ENCODE measurements around the gene PLEKHA3. TPM values are rescaled to one million over a fixed set of nuclear protein-coding genes. Genes with fewer than 3 reads are reported as not detected.

PLEKHA3 gene
- total and polyA plus RNA-seq, 2 experiments from 2014 or later, result 8.8 to 15.2 TPM

DNA sequence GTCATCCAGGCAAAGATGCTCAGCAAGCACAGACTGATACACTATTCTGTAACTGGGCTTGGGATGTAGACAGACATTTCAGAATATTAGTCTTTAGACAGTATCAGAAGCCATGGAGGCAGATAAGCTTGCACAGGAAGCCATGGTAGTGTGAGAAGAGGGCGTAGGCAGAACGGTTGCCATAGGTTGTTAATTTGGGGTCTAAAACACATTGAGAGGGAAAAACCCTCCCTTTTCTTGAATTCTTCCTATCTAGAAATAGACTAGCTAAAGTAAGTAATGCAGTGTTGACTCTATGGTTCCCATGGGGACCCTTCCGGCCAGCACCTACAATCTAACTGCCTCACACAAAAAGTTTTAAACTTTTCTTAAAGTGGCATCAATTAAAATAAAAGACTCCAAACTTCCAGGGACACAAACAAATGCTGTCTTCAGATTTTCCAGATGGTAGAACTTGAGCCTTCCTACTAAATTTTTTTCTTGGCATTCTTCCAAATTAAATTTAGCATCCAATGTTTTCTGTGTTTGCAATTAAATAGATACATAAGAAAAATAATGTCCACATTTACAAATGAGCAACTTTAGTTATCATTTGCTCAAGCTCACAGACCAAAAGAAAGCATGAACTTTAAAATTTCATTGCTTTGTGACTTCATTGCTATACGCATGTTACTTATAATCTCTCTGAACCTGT is 31.1 kb upstream of the PLEKHA3 start:
- DNase-seq (ENCODE audit: low spot score), result no peak
- Histone ChIP-seq H4K20me1 (replicated peaks; ENCODE audit: insufficient read depth) (peaks cover 7% of the 10 kb centered on the region), H3K36me3 (ENCODE audit: insufficient read depth) (peaks cover 29% of the 10 kb centered on the region; the same call in 1 of the 2 replicates), H3K27me3 (ENCODE audit: insufficient read depth) (no peaks in the 10 kb centered on the region), H3K9me2 (ENCODE audit: insufficient read depth) (no peaks in the 10 kb centered on the region), H3K79me2 (replicated peaks; ENCODE audit: insufficient read depth) (peaks cover 31% of the 10 kb centered on the region), H2AFZ (no peak overlapping the region), H3K27ac (ENCODE audit: low read depth) (no peak overlapping the region), H3F3A (replicated peaks; ENCODE audit: low read depth) (0 out of 2 replicates have a peak, but pooled peaks cover 4% of the 10 kb centered on the region), H3K4me2 (peak overlapping the region; percentile 92), H3K4me1 (ENCODE audit: insufficient read depth) (peaks cover 9% of the 10 kb centered on the region), H3K4me3 (peak overlapping the region; percentile 80)
- Mint-ChIP-seq H3K4me3 (peak overlapping the region; percentile 87), H3K4me1 (peaks cover 18% of the 10 kb centered on the region), H3K36me3 (ENCODE audit: low read depth) (peaks cover 43% of the 10 kb centered on the region), H3K9me3 (no peaks in the 10 kb centered on the region), H3K27ac (no peak overlapping the region), H3K27me3 (ENCODE audit: insufficient read depth, low read depth, poor library complexity) (peaks cover 7% of the 10 kb centered on the region)
- no peak for ATAC-seq
- TF ChIP-seq, protein P1, sequence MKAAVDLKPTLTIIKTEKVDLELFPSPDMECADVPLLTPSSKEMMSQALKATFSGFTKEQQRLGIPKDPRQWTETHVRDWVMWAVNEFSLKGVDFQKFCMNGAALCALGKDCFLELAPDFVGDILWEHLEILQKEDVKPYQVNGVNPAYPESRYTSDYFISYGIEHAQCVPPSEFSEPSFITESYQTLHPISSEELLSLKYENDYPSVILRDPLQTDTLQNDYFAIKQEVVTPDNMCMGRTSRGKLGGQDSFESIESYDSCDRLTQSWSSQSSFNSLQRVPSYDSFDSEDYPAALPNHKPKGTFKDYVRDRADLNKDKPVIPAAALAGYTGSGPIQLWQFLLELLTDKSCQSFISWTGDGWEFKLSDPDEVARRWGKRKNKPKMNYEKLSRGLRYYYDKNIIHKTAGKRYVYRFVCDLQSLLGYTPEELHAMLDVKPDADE (IDR thresholded peaks at IDR 0.05), result no peak
- TF ChIP-seq ZNF114 (CRISPR knock-in tag; IDR thresholded peaks at IDR 0.05) (no peak), CREB1 (CRISPR knock-in tag; IDR thresholded peaks at IDR 0.05; ENCODE audit: low read depth) (no peak)

DNA sequence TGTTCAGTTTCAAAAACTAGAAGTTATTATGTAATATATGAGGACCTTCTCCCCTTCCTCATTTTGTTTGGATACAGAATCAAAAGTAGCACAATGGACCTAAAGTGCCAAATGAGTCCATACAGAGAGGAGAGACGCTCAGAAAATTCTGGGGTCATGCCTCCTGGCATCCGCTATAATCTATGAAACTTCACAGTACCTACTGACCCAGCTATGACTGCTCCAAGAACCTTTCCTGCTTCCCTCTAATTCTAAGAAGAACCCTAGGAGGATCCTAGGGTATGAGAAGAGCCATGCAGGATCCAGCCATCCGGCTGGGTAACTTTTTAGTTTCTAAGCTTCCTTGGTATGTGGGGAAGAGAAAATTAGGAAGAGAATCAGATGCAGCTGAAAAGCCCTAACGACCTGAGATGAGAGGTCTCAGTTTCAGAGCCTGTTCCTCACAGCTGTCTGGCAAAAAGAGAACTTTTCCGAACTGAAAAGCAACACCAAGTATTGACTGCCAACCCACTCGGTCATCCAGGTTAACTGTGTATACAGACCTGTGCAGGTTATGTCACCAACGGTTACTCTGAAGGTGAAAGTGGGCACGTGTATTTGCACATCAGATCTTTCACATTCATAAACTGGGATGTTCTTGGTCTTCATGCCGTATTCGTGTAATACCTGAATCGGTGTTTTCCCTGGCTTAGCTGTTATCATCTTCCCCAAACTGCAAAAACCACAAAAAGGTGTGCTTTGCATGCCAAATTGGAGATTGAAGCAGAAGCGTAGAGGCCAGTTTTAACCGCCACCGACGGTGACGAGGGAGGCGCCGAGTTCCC is 30.3 kb upstream of the PLEKHA3 start:
- Mint-ChIP-seq H3K27me3 (ENCODE audit: insufficient read depth, low read depth, poor library complexity) (peaks cover 7% of the 10 kb centered on the region), H3K9me3 (no peaks in the 10 kb centered on the region), H3K4me1 (peaks cover 18% of the 10 kb centered on the region), H3K4me3 (peak overlapping the region; percentile 87), H3K36me3 (ENCODE audit: low read depth) (peaks cover 37% of the 10 kb centered on the region), H3K27ac (peak overlapping the region; percentile 75)
- DNase-seq (ENCODE audit: low spot score), result no peak
- Histone ChIP-seq H3K27me3 (ENCODE audit: insufficient read depth) (no peaks in the 10 kb centered on the region), H3K79me2 (replicated peaks; ENCODE audit: insufficient read depth) (peaks cover 31% of the 10 kb centered on the region), H3K4me3 (peak overlapping the region; percentile 80), H3K36me3 (ENCODE audit: insufficient read depth) (peaks cover 21% of the 10 kb centered on the region; the same call in 1 of the 2 replicates), H3K4me1 (ENCODE audit: insufficient read depth) (peaks cover 9% of the 10 kb centered on the region), H3K9me2 (ENCODE audit: insufficient read depth) (0 out of 2 replicates have a peak, but pooled peaks cover 2% of the 10 kb centered on the region), H4K20me1 (replicated peaks; ENCODE audit: insufficient read depth) (peaks cover 7% of the 10 kb centered on the region), H3K27ac (ENCODE audit: low read depth) (peak overlapping the region; percentile 94), H3F3A (replicated peaks; ENCODE audit: low read depth) (0 out of 2 replicates have a peak, but pooled peaks cover 4% of the 10 kb centered on the region), H2AFZ (peak overlapping the region; percentile 63; the same call in 1 of the 2 replicates), H3K4me2 (peak overlapping the region; percentile 92)
- ATAC-seq, result no peak
- TF ChIP-seq, protein P2, sequence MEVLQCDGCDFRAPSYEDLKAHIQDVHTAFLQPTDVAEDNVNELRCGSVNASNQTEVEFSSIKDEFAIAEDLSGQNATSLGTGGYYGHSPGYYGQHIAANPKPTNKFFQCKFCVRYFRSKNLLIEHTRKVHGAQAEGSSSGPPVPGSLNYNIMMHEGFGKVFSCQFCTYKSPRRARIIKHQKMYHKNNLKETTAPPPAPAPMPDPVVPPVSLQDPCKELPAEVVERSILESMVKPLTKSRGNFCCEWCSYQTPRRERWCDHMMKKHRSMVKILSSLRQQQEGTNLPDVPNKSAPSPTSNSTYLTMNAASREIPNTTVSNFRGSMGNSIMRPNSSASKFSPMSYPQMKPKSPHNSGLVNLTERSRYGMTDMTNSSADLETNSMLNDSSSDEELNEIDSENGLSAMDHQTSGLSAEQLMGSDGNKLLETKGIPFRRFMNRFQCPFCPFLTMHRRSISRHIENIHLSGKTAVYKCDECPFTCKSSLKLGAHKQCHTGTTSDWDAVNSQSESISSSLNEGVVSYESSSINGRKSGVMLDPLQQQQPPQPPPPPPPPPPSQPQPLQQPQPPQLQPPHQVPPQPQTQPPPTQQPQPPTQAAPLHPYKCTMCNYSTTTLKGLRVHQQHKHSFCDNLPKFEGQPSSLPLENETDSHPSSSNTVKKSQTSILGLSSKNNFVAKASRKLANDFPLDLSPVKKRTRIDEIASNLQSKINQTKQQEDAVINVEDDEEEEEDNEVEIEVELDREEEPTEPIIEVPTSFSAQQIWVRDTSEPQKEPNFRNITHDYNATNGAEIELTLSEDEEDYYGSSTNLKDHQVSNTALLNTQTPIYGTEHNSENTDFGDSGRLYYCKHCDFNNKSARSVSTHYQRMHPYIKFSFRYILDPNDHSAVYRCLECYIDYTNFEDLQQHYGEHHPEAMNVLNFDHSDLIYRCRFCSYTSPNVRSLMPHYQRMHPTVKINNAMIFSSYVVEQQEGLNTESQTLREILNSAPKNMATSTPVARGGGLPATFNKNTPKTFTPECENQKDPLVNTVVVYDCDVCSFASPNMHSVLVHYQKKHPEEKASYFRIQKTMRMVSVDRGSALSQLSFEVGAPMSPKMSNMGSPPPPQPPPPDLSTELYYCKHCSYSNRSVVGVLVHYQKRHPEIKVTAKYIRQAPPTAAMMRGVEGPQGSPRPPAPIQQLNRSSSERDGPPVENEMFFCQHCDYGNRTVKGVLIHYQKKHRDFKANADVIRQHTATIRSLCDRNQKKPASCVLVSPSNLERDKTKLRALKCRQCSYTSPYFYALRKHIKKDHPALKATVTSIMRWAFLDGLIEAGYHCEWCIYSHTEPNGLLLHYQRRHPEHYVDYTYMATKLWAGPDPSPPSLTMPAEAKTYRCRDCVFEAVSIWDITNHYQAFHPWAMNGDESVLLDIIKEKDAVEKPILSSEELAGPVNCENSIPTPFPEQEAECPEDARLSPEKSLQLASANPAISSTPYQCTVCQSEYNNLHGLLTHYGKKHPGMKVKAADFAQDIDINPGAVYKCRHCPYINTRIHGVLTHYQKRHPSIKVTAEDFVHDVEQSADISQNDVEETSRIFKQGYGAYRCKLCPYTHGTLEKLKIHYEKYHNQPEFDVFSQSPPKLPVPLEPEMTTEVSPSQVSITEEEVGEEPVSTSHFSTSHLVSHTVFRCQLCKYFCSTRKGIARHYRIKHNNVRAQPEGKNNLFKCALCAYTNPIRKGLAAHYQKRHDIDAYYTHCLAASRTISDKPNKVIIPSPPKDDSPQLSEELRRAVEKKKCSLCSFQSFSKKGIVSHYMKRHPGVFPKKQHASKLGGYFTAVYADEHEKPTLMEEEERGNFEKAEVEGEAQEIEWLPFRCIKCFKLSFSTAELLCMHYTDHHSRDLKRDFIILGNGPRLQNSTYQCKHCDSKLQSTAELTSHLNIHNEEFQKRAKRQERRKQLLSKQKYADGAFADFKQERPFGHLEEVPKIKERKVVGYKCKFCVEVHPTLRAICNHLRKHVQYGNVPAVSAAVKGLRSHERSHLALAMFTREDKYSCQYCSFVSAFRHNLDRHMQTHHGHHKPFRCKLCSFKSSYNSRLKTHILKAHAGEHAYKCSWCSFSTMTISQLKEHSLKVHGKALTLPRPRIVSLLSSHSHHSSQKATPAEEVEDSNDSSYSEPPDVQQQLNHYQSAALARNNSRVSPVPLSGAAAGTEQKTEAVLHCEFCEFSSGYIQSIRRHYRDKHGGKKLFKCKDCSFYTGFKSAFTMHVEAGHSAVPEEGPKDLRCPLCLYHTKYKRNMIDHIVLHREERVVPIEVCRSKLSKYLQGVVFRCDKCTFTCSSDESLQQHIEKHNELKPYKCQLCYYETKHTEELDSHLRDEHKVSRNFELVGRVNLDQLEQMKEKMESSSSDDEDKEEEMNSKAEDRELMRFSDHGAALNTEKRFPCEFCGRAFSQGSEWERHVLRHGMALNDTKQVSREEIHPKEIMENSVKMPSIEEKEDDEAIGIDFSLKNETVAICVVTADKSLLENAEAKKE (CRISPR knock-in tag; IDR thresholded peaks at IDR 0.05), result no peak
- TF ChIP-seq ZNF114 (CRISPR knock-in tag; IDR thresholded peaks at IDR 0.05) (no peak), CREB1 (CRISPR knock-in tag; IDR thresholded peaks at IDR 0.05; ENCODE audit: low read depth) (no peak)
- TF ChIP-seq, protein P3, sequence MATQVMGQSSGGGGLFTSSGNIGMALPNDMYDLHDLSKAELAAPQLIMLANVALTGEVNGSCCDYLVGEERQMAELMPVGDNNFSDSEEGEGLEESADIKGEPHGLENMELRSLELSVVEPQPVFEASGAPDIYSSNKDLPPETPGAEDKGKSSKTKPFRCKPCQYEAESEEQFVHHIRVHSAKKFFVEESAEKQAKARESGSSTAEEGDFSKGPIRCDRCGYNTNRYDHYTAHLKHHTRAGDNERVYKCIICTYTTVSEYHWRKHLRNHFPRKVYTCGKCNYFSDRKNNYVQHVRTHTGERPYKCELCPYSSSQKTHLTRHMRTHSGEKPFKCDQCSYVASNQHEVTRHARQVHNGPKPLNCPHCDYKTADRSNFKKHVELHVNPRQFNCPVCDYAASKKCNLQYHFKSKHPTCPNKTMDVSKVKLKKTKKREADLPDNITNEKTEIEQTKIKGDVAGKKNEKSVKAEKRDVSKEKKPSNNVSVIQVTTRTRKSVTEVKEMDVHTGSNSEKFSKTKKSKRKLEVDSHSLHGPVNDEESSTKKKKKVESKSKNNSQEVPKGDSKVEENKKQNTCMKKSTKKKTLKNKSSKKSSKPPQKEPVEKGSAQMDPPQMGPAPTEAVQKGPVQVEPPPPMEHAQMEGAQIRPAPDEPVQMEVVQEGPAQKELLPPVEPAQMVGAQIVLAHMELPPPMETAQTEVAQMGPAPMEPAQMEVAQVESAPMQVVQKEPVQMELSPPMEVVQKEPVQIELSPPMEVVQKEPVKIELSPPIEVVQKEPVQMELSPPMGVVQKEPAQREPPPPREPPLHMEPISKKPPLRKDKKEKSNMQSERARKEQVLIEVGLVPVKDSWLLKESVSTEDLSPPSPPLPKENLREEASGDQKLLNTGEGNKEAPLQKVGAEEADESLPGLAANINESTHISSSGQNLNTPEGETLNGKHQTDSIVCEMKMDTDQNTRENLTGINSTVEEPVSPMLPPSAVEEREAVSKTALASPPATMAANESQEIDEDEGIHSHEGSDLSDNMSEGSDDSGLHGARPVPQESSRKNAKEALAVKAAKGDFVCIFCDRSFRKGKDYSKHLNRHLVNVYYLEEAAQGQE (IDR thresholded peaks at IDR 0.05; ENCODE audit: unreplicated experiment), result no peak

Data from GM23338 (cell line).